ENCODE results near the gene RAB26. TPM values are rescaled to one million over a fixed set of nuclear protein-coding genes. Genes with fewer than 3 reads are reported as not detected.

Gene RAB26
- polyA plus RNA-seq, 3 donors, result 2.7 to 3.1 (median 3.0) TPM

- no peak for DNase-seq (ENCODE audit: low read depth in 3 of 3, low spot score in 2 of 3)
Measured at GRCh38 chr16:2142942-2143877, 5.2 kb upstream of the RAB26 start.

- no peak for DNase-seq (ENCODE audit: low read depth in 3 of 3, low spot score in 2 of 3)
Measured at GRCh38 chr16:2143878-2144485, 4.4 kb upstream of the RAB26 start.

GRCh38 chr16:2145843-2146242, 2.6 kb upstream of the RAB26 start:
- DNase-seq (ENCODE audit: low read depth in 3 of 3, low spot score in 2 of 3), result no peak

- no peak for DNase-seq (ENCODE audit: low read depth in 3 of 3, low spot score in 2 of 3)
Measured at GRCh38 chr16:2147378-2147777, 1.0 kb upstream of the RAB26 start.

- no peak for DNase-seq (ENCODE audit: low read depth in 3 of 3, low spot score in 2 of 3)
Measured at GRCh38 chr16:2148714-2149629, 547 bp downstream of the RAB26 start.

GRCh38 chr16:2149630-2150417, 1.4 kb downstream of the RAB26 start:
- DNase-seq (ENCODE audit: low read depth in 3 of 3, low spot score in 2 of 3), result no peak

GRCh38 chr16:2150418-2151187, 2.2 kb downstream of the RAB26 start:
- DNase-seq (ENCODE audit: low read depth in 3 of 3, low spot score in 2 of 3), result no peak

- DNase-seq (ENCODE audit: low read depth in 3 of 3, low spot score in 2 of 3), result no peak
Measured at GRCh38 chr16:2151188-2152091, 3.0 kb downstream of the RAB26 start.

- no peak for DNase-seq (ENCODE audit: low read depth in 3 of 3, low spot score in 2 of 3)
Measured at GRCh38 chr16:2152695-2153506, 4.5 kb downstream of the RAB26 start.

- DNase-seq (ENCODE audit: low read depth in 3 of 3, low spot score in 2 of 3), result no peak
Measured at GRCh38 chr16:2154533-2155090, 6.2 kb downstream of the RAB26 start.

GRCh38 chr16:2155091-2155950, 6.9 kb downstream of the RAB26 start, which contains the start of gene TRAF7:
Gene TRAF7 (plus strand): TSS chr16:2155782. CDS start chr16:2163921, 8,139 bp downstream.
- DNase-seq (ENCODE audit: low read depth in 3 of 3, low spot score in 2 of 3), result peak; percentile 99 to 100 (median 100)

- no peak for DNase-seq (ENCODE audit: low read depth in 3 of 3, low spot score in 2 of 3)
Measured at GRCh38 chr16:2155977-2156848, 7.8 kb downstream of the RAB26 start.

- DNase-seq (ENCODE audit: low read depth in 3 of 3, low spot score in 2 of 3), result no peak
Measured at GRCh38 chr16:2156849-2157224, 8.4 kb downstream of the RAB26 start.

GRCh38 chr16:2157480-2158261, 9.2 kb downstream of the RAB26 start:
- DNase-seq (ENCODE audit: low read depth in 3 of 3, low spot score in 2 of 3), result no peak

GRCh38 chr16:2158262-2158638, 9.8 kb downstream of the RAB26 start:
- DNase-seq (ENCODE audit: low read depth in 3 of 3, low spot score in 2 of 3), result no peak

Data from right renal cortex interstitium (tissue), 3 donors.